ENCODE data around the gene NCMAP. TPM values are rescaled to one million over a fixed set of nuclear protein-coding genes. Genes with fewer than 3 reads are reported as not detected.

Gene NCMAP
- total RNA-seq, 1 donor from 2014 or later, result not detected

GRCh38 chr1:24575905-24576587, 20.2 kb downstream of the NCMAP start:
- no peak for DNase-seq (ENCODE audit: low spot score)
- Mint-ChIP-seq H3K4me1 (ENCODE audit: low read depth) (peaks cover 14% of the 10 kb centered on the region), H3K4me3 (ENCODE audit: unreplicated experiment) (peak overlapping the region; percentile 22), H3K9me3 (ENCODE audit: low read depth) (peaks cover 3% of the 10 kb centered on the region), H3K36me3 (ENCODE audit: low read depth) (no peaks in the 10 kb centered on the region), H3K27me3 (ENCODE audit: low read depth) (no peaks in the 10 kb centered on the region), H3K27ac (ENCODE audit: unreplicated experiment) (peak overlapping the region; percentile 36)
- TF ChIP-seq CTCF (IDR thresholded peaks at IDR 0.05), result no peak

GRCh38 chr1:24578846-24579245, 23.0 kb downstream of the NCMAP start:
- Mint-ChIP-seq H3K4me1 (ENCODE audit: low read depth) (peaks cover 14% of the 10 kb centered on the region), H3K9me3 (ENCODE audit: low read depth) (peaks cover 7% of the 10 kb centered on the region), H3K36me3 (ENCODE audit: low read depth) (no peaks in the 10 kb centered on the region), H3K4me3 (ENCODE audit: unreplicated experiment) (no peak overlapping the region), H3K27ac (ENCODE audit: unreplicated experiment) (no peak overlapping the region), H3K27me3 (ENCODE audit: low read depth) (no peaks in the 10 kb centered on the region)
- TF ChIP-seq CTCF (IDR thresholded peaks at IDR 0.05), result no peak
- no peak for DNase-seq (ENCODE audit: low spot score)

GRCh38 chr1:24580756-24581155, 24.9 kb downstream of the NCMAP start:
- TF ChIP-seq CTCF (IDR thresholded peaks at IDR 0.05), result no peak
- DNase-seq (ENCODE audit: low spot score), result no peak
- no peak overlapping the region for H3K4me3 Mint-ChIP-seq (ENCODE audit: unreplicated experiment)
- peaks cover 6% of the 10 kb centered on the region for H3K27me3 Mint-ChIP-seq (ENCODE audit: low read depth)
- no peak overlapping the region for H3K27ac Mint-ChIP-seq (ENCODE audit: unreplicated experiment)
- H3K36me3 Mint-ChIP-seq (ENCODE audit: low read depth), result no peaks in the 10 kb centered on the region
- H3K9me3 Mint-ChIP-seq (ENCODE audit: low read depth), result peaks cover 7% of the 10 kb centered on the region
- peaks cover 14% of the 10 kb centered on the region for H3K4me1 Mint-ChIP-seq (ENCODE audit: low read depth)

- Mint-ChIP-seq H3K36me3 (ENCODE audit: low read depth) (no peaks in the 10 kb centered on the region), H3K4me3 (ENCODE audit: unreplicated experiment) (no peak overlapping the region), H3K9me3 (ENCODE audit: low read depth) (peaks cover 5% of the 10 kb centered on the region), H3K27ac (ENCODE audit: unreplicated experiment) (no peak overlapping the region), H3K27me3 (ENCODE audit: low read depth) (peaks cover 9% of the 10 kb centered on the region), H3K4me1 (ENCODE audit: low read depth) (no peaks in the 10 kb centered on the region)
- no peak for DNase-seq (ENCODE audit: low spot score)
- no peak for TF ChIP-seq CTCF (IDR thresholded peaks at IDR 0.05)
These were observed 28.3 kb downstream of the NCMAP start for GRCh38 chr1:24584171-24584647.

- H3K9me3 Mint-ChIP-seq (ENCODE audit: low read depth), result peaks cover 4% of the 10 kb centered on the region
- no peak for DNase-seq (ENCODE audit: low spot score)
- no peaks in the 10 kb centered on the region for H3K36me3 Mint-ChIP-seq (ENCODE audit: low read depth)
- H3K4me3 Mint-ChIP-seq (ENCODE audit: unreplicated experiment), result no peak overlapping the region
- peaks cover 9% of the 10 kb centered on the region for H3K27me3 Mint-ChIP-seq (ENCODE audit: low read depth)
- H3K27ac Mint-ChIP-seq (ENCODE audit: unreplicated experiment), result no peak overlapping the region
- no peaks in the 10 kb centered on the region for H3K4me1 Mint-ChIP-seq (ENCODE audit: low read depth)
- TF ChIP-seq CTCF (IDR thresholded peaks at IDR 0.05), result no peak
These were observed 30.2 kb downstream of the NCMAP start for GRCh38 chr1:24586119-24586518.
